Measurements from ENCODE around the gene MAP10.

- TF ChIP-seq, protein P1, sequence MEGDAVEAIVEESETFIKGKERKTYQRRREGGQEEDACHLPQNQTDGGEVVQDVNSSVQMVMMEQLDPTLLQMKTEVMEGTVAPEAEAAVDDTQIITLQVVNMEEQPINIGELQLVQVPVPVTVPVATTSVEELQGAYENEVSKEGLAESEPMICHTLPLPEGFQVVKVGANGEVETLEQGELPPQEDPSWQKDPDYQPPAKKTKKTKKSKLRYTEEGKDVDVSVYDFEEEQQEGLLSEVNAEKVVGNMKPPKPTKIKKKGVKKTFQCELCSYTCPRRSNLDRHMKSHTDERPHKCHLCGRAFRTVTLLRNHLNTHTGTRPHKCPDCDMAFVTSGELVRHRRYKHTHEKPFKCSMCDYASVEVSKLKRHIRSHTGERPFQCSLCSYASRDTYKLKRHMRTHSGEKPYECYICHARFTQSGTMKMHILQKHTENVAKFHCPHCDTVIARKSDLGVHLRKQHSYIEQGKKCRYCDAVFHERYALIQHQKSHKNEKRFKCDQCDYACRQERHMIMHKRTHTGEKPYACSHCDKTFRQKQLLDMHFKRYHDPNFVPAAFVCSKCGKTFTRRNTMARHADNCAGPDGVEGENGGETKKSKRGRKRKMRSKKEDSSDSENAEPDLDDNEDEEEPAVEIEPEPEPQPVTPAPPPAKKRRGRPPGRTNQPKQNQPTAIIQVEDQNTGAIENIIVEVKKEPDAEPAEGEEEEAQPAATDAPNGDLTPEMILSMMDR (IDR thresholded peaks at IDR 0.05) = no peak
- TF ChIP-seq POLR2A (IDR thresholded peaks at IDR 0.05) = no peak
These were observed 25.4 kb downstream of the MAP10 start for GRCh38 chr1:232830661-232831060.

Data from Peyer's patch (tissue), 4 donors.